Measurements from ENCODE around the gene LGALS7B. TPM values are rescaled to one million over a fixed set of nuclear protein-coding genes. Genes with fewer than 3 reads are reported as not detected.
"Not testable (repeated sequence)": the region's sequence is repeated elsewhere in the genome, so short reads cannot be mapped to it uniquely, and the experiment has no call there.

The LGALS7B gene
- total RNA-seq, 2 donors from 2014 or later = 2.0 TPM; not detected in 1

GRCh38 chr19:38773469-38774177 is 15.4 kb upstream of the LGALS7B start, which contains the start of gene LGALS7:
Gene LGALS7 (minus strand): TSS chr19:38773517. CDS start chr19:38773492, 25 bp downstream.
- no peak within 1 kb of the TSS for H3K4me3 ChIP-seq
- no peaks in the 10 kb centered on the region for H3K36me3 ChIP-seq
- DNase-seq (ENCODE audit: low spot score) (no peak), ATAC-seq (ENCODE audit: insufficient number of reproducible peaks, low FRiP score, low read depth) (no peak)
- H3K9me3 ChIP-seq = no peaks in the 10 kb centered on the region
- no peaks in the 10 kb centered on the region for H3K27me3 ChIP-seq (replicated peaks; ENCODE audit: insufficient read depth)
- no peak for TF ChIP-seq CTCF (IDR thresholded peaks at IDR 0.05)
- no peak within 1 kb of the TSS for H3K27ac ChIP-seq
- no peaks in the 10 kb centered on the region for H3K4me1 ChIP-seq (ENCODE audit: control insufficient read depth in 1 of 2, low read depth in 2 of 2)

GRCh38 chr19:38774181-38774950 is 14.6 kb upstream of the LGALS7B start:
- Histone ChIP-seq H3K4me3 (no peak overlapping the region), H3K9me3 (no peaks in the 10 kb centered on the region), H3K36me3 (no peaks in the 10 kb centered on the region), H3K27me3 (replicated peaks; ENCODE audit: insufficient read depth) (no peaks in the 10 kb centered on the region), H3K4me1 (ENCODE audit: control insufficient read depth in 1 of 2, low read depth in 2 of 2) (no peaks in the 10 kb centered on the region), H3K27ac (no peak overlapping the region)
- no peak for TF ChIP-seq CTCF (IDR thresholded peaks at IDR 0.05)
- DNase-seq (ENCODE audit: low spot score) (no peak), ATAC-seq (ENCODE audit: insufficient number of reproducible peaks, low FRiP score, low read depth) (no peak)

GRCh38 chr19:38778733-38779132 is 10.3 kb upstream of the LGALS7B start:
- no peak for DNase-seq (ENCODE audit: low spot score)
- no peak for ATAC-seq (ENCODE audit: insufficient number of reproducible peaks, low FRiP score, low read depth)
- Histone ChIP-seq H3K27me3 (replicated peaks; ENCODE audit: insufficient read depth) (no peaks in the 10 kb centered on the region), H3K4me3 (no peak overlapping the region), H3K36me3 (no peaks in the 10 kb centered on the region), H3K4me1 (ENCODE audit: control insufficient read depth in 1 of 2, low read depth in 2 of 2) (no peaks in the 10 kb centered on the region), H3K27ac (no peak overlapping the region), H3K9me3 (no peaks in the 10 kb centered on the region)
- no peak for TF ChIP-seq CTCF (IDR thresholded peaks at IDR 0.05)

- DNase-seq (ENCODE audit: low spot score) = no peak
- H3K4me3 ChIP-seq = no peak overlapping the region
- no peaks in the 10 kb centered on the region for H3K36me3 ChIP-seq
- no peaks in the 10 kb centered on the region for H3K9me3 ChIP-seq
- TF ChIP-seq CTCF (IDR thresholded peaks at IDR 0.05) = no peak
- H3K4me1 ChIP-seq (ENCODE audit: control insufficient read depth in 1 of 2, low read depth in 2 of 2) = no peaks in the 10 kb centered on the region
- no peak overlapping the region for H3K27ac ChIP-seq
- no peaks in the 10 kb centered on the region for H3K27me3 ChIP-seq (replicated peaks; ENCODE audit: insufficient read depth)
- ATAC-seq (ENCODE audit: insufficient number of reproducible peaks, low FRiP score, low read depth) = no peak
These were observed 8.6 kb upstream of the LGALS7B start for GRCh38 chr19:38780443-38780842.

GRCh38 chr19:38781058-38781457 is 7.9 kb upstream of the LGALS7B start:
- ATAC-seq (ENCODE audit: insufficient number of reproducible peaks, low FRiP score, low read depth) = no peak
- no peak for DNase-seq (ENCODE audit: low spot score)
- Histone ChIP-seq H3K36me3 (no peaks in the 10 kb centered on the region), H3K27ac (no peak overlapping the region), H3K27me3 (replicated peaks; ENCODE audit: insufficient read depth) (no peaks in the 10 kb centered on the region), H3K9me3 (no peaks in the 10 kb centered on the region), H3K4me1 (ENCODE audit: control insufficient read depth in 1 of 2, low read depth in 2 of 2) (no peaks in the 10 kb centered on the region), H3K4me3 (no peak overlapping the region)
- TF ChIP-seq CTCF (IDR thresholded peaks at IDR 0.05) = no peak

GRCh38 chr19:38782212-38782611 is 6.8 kb upstream of the LGALS7B start:
- H3K36me3 ChIP-seq; H3K4me1 ChIP-seq (ENCODE audit: control insufficient read depth in 1 of 2, low read depth in 2 of 2); DNase-seq (ENCODE audit: low spot score): not testable (repeated sequence)

More at GRCh38 chr19:38782212-38782611, 6.8 kb upstream of the LGALS7B start:
- H3K4me3 ChIP-seq; H3K9me3 ChIP-seq; H3K27me3 ChIP-seq (replicated peaks; ENCODE audit: insufficient read depth); H3K27ac ChIP-seq; ATAC-seq (ENCODE audit: insufficient number of reproducible peaks, low FRiP score, low read depth): not testable (repeated sequence)
